ENCODE results near the gene MSH3.
"Not testable (repeated sequence)": the region's sequence is repeated elsewhere in the genome, so short reads cannot be mapped to it uniquely, and the experiment has no call there.

MSH3 gene

GRCh38 chr5:80809451-80809850 lies 155.0 kb downstream of the MSH3 start:
- Mint-ChIP-seq H3K27me3 (ENCODE audit: low read depth) (no peaks in the 10 kb centered on the region), H3K4me1 (ENCODE audit: low read depth) (peaks cover 10% of the 10 kb centered on the region), H3K4me3 (no peak overlapping the region), H3K9me3 (peaks cover 9% of the 10 kb centered on the region), H3K27ac (no peak overlapping the region), H3K36me3 (ENCODE audit: low read depth) (peaks cover 45% of the 10 kb centered on the region)
- DNase-seq (ENCODE audit: low spot score) = no peak

- H3K27me3 Mint-ChIP-seq (ENCODE audit: low read depth) = no peaks in the 10 kb centered on the region
- peaks cover 9% of the 10 kb centered on the region for H3K9me3 Mint-ChIP-seq
- no peak for DNase-seq (ENCODE audit: low spot score)
- peaks cover 46% of the 10 kb centered on the region for H3K36me3 Mint-ChIP-seq (ENCODE audit: low read depth)
- H3K4me1 Mint-ChIP-seq (ENCODE audit: low read depth) = peaks cover 10% of the 10 kb centered on the region
- H3K4me3 Mint-ChIP-seq = no peak overlapping the region
- no peak overlapping the region for H3K27ac Mint-ChIP-seq
Observed at GRCh38 chr5:80810425-80810824, 156.0 kb downstream of the MSH3 start.

- H3K36me3 Mint-ChIP-seq (ENCODE audit: low read depth) = peaks cover 45% of the 10 kb centered on the region
- H3K27ac Mint-ChIP-seq = no peak overlapping the region
- no peaks in the 10 kb centered on the region for H3K4me1 Mint-ChIP-seq (ENCODE audit: low read depth)
- no peak overlapping the region for H3K4me3 Mint-ChIP-seq
- DNase-seq (ENCODE audit: low spot score) = no peak
- no peaks in the 10 kb centered on the region for H3K27me3 Mint-ChIP-seq (ENCODE audit: low read depth)
- H3K9me3 Mint-ChIP-seq = peaks cover 12% of the 10 kb centered on the region
Observed at GRCh38 chr5:80816590-80816989, 162.1 kb downstream of the MSH3 start.

- H3K4me3 Mint-ChIP-seq = no peak overlapping the region
- peaks cover 25% of the 10 kb centered on the region for H3K9me3 Mint-ChIP-seq
- no peaks in the 10 kb centered on the region for H3K4me1 Mint-ChIP-seq (ENCODE audit: low read depth)
- no peak overlapping the region for H3K27ac Mint-ChIP-seq
- peaks cover 40% of the 10 kb centered on the region for H3K36me3 Mint-ChIP-seq (ENCODE audit: low read depth)
- H3K27me3 Mint-ChIP-seq (ENCODE audit: low read depth) = no peaks in the 10 kb centered on the region
- no peak for DNase-seq (ENCODE audit: low spot score)
Observed at GRCh38 chr5:80820685-80821084, 166.2 kb downstream of the MSH3 start.

- Mint-ChIP-seq H3K27me3 (ENCODE audit: low read depth) (no peaks in the 10 kb centered on the region), H3K36me3 (ENCODE audit: low read depth) (peaks cover 33% of the 10 kb centered on the region), H3K27ac (no peak overlapping the region), H3K4me3 (no peak overlapping the region), H3K9me3 (peaks cover 18% of the 10 kb centered on the region), H3K4me1 (ENCODE audit: low read depth) (no peaks in the 10 kb centered on the region)
- DNase-seq (ENCODE audit: low spot score) = no peak
Observed at GRCh38 chr5:80822640-80823039, 168.2 kb downstream of the MSH3 start.

- peaks cover 36% of the 10 kb centered on the region for H3K36me3 Mint-ChIP-seq (ENCODE audit: low read depth)
- peaks cover 22% of the 10 kb centered on the region for H3K9me3 Mint-ChIP-seq
- not testable (repeated sequence) for H3K27me3 Mint-ChIP-seq (ENCODE audit: low read depth); H3K4me1 Mint-ChIP-seq (ENCODE audit: low read depth); DNase-seq (ENCODE audit: low spot score); H3K27ac Mint-ChIP-seq; H3K4me3 Mint-ChIP-seq
Observed at GRCh38 chr5:80824159-80824558, 169.7 kb downstream of the MSH3 start.

GRCh38 chr5:80825786-80826460 lies 171.5 kb downstream of the MSH3 start:
- Mint-ChIP-seq H3K27ac (no peak overlapping the region), H3K36me3 (ENCODE audit: low read depth) (peaks cover 47% of the 10 kb centered on the region), H3K4me3 (no peak overlapping the region), H3K4me1 (ENCODE audit: low read depth) (no peaks in the 10 kb centered on the region), H3K27me3 (ENCODE audit: low read depth) (no peaks in the 10 kb centered on the region), H3K9me3 (peaks cover 35% of the 10 kb centered on the region)
- DNase-seq (ENCODE audit: low spot score) = no peak

GRCh38 chr5:80834710-80835109 lies 180.3 kb downstream of the MSH3 start:
- Mint-ChIP-seq H3K36me3 (ENCODE audit: low read depth) (peaks cover 13% of the 10 kb centered on the region), H3K4me3 (no peak overlapping the region), H3K9me3 (peaks cover 8% of the 10 kb centered on the region), H3K4me1 (ENCODE audit: low read depth) (peaks cover 23% of the 10 kb centered on the region), H3K27me3 (ENCODE audit: low read depth) (no peaks in the 10 kb centered on the region), H3K27ac (no peak overlapping the region)
- no peak for DNase-seq (ENCODE audit: low spot score)

- Mint-ChIP-seq H3K4me1 (ENCODE audit: low read depth) (peaks cover 23% of the 10 kb centered on the region), H3K4me3 (no peak overlapping the region), H3K36me3 (ENCODE audit: low read depth) (peaks cover 9% of the 10 kb centered on the region)
Observed at GRCh38 chr5:80835128-80835527, 180.7 kb downstream of the MSH3 start.

GRCh38 chr5:80837679-80838078 lies 183.2 kb downstream of the MSH3 start:
- DNase-seq (ENCODE audit: low spot score) = peak; percentile 17
- Mint-ChIP-seq H3K36me3 (ENCODE audit: low read depth) (peaks cover 14% of the 10 kb centered on the region), H3K27me3 (ENCODE audit: low read depth) (no peaks in the 10 kb centered on the region), H3K4me3 (no peak overlapping the region), H3K4me1 (ENCODE audit: low read depth) (peaks cover 25% of the 10 kb centered on the region), H3K27ac (no peak overlapping the region), H3K9me3 (peaks cover 6% of the 10 kb centered on the region)

More at GRCh38 chr5:80835128-80835527, 180.7 kb downstream of the MSH3 start:
- no peaks in the 10 kb centered on the region for H3K27me3 Mint-ChIP-seq (ENCODE audit: low read depth)
- peaks cover 3% of the 10 kb centered on the region for H3K9me3 Mint-ChIP-seq
- no peak overlapping the region for H3K27ac Mint-ChIP-seq
- no peak for DNase-seq (ENCODE audit: low spot score)

GRCh38 chr5:80841026-80841797 lies 186.8 kb downstream of the MSH3 start:
- Mint-ChIP-seq H3K9me3 (peaks cover 15% of the 10 kb centered on the region), H3K36me3 (ENCODE audit: low read depth) (peaks cover 27% of the 10 kb centered on the region), H3K4me1 (ENCODE audit: low read depth) (peaks cover 22% of the 10 kb centered on the region)
- not testable (repeated sequence) for H3K27me3 Mint-ChIP-seq (ENCODE audit: low read depth); H3K27ac Mint-ChIP-seq; H3K4me3 Mint-ChIP-seq; DNase-seq (ENCODE audit: low spot score)

GRCh38 chr5:80846422-80846821 lies 192.0 kb downstream of the MSH3 start:
- H3K4me1 Mint-ChIP-seq (ENCODE audit: low read depth); H3K27ac Mint-ChIP-seq; H3K4me3 Mint-ChIP-seq; H3K27me3 Mint-ChIP-seq (ENCODE audit: low read depth); DNase-seq (ENCODE audit: low spot score): not testable (repeated sequence)
- Mint-ChIP-seq H3K36me3 (ENCODE audit: low read depth) (peaks cover 63% of the 10 kb centered on the region), H3K9me3 (peaks cover 35% of the 10 kb centered on the region)

- not testable (repeated sequence) for H3K27me3 Mint-ChIP-seq (ENCODE audit: low read depth); H3K4me3 Mint-ChIP-seq; DNase-seq (ENCODE audit: low spot score); H3K27ac Mint-ChIP-seq
- peaks cover 55% of the 10 kb centered on the region for H3K36me3 Mint-ChIP-seq (ENCODE audit: low read depth)
- peaks cover 13% of the 10 kb centered on the region for H3K4me1 Mint-ChIP-seq (ENCODE audit: low read depth)
- H3K9me3 Mint-ChIP-seq = peaks cover 26% of the 10 kb centered on the region
Observed at GRCh38 chr5:80850168-80850567, 195.7 kb downstream of the MSH3 start.

- H3K4me1 Mint-ChIP-seq (ENCODE audit: low read depth) = peaks cover 13% of the 10 kb centered on the region
- peaks cover 67% of the 10 kb centered on the region for H3K36me3 Mint-ChIP-seq (ENCODE audit: low read depth)
- DNase-seq (ENCODE audit: low spot score) = no peak
- H3K9me3 Mint-ChIP-seq = peaks cover 34% of the 10 kb centered on the region
- H3K27ac Mint-ChIP-seq = no peak overlapping the region
- H3K27me3 Mint-ChIP-seq (ENCODE audit: low read depth) = no peaks in the 10 kb centered on the region
- H3K4me3 Mint-ChIP-seq = no peak overlapping the region
Observed at GRCh38 chr5:80852331-80853245, 198.1 kb downstream of the MSH3 start.

Data from T-helper 2 cell treated with Interferon-gamma antibody and Interleukin-4, amounts not matched to agents 5 μg/mL and 100 μg/mL, for 36 hours (primary cell).